HepG2 (cell line): Measurements from ENCODE around the gene SPPL3. TPM values are rescaled to one million over a fixed set of nuclear protein-coding genes. Genes with fewer than 3 reads are reported as not detected.
A peak's percentile ranks its signal among the peaks of the same experiment; 100 is the strongest.

Experiments
- ARNT2 ChIP-seq: sonication (generic); formaldehyde crosslinking; IDR thresholded peaks from 2 replicates; pipeline ENCODE4 v1.8.0; 2022; ENCODE audit warnings: mild to moderate bottlenecking, low read depth, missing genetic modification reagents, moderate library complexity
- HBP1 ChIP-seq: IDR thresholded peaks from 2 replicates; pipeline ENCODE4 v1.6.1; 2016; ENCODE audit warnings: low read depth, control low read depth
- IKZF5 ChIP-seq: IDR thresholded peaks from 2 replicates; pipeline ENCODE4 v1.6.1; 2018; ENCODE audit warnings: missing genetic modification reagents, mild to moderate bottlenecking, missing compliant biosample characterization
- POLR2G ChIP-seq: fragments of 200-400 bp; formaldehyde crosslinking; IDR thresholded peaks from 2 replicates; pipeline ENCODE4 v1.6.1; 2018; ENCODE audit warnings: mild to moderate bottlenecking, low read depth, low read length, moderate library complexity
- PRDM15 ChIP-seq: sonication (generic); formaldehyde crosslinking; IDR thresholded peaks from 2 replicates; pipeline ENCODE4 v1.4.0; 2020; ENCODE audit warnings: missing genetic modification reagents
- SETDB1 ChIP-seq: sonication (generic); formaldehyde crosslinking; IDR thresholded peaks from 2 replicates; pipeline ENCODE4 v1.5.1; 2020; ENCODE audit warnings: missing genetic modification reagents, mild to moderate bottlenecking, borderline replicate concordance
- TAF1 ChIP-seq: sonication (generic); formaldehyde crosslinking; IDR thresholded peaks from 2 replicates; pipeline ENCODE4 v1.4.0; 2020; ENCODE audit warnings: missing genetic modification reagents
- ZNF205 ChIP-seq: IDR thresholded peaks from 2 replicates; pipeline ENCODE4 v1.6.1; 2018; ENCODE audit warnings: missing biosample characterization, missing genetic modification reagents
- ZNF318 ChIP-seq: sonication (generic); formaldehyde crosslinking; IDR thresholded peaks from 2 replicates; pipeline ENCODE4 v1.4.0; 2020; ENCODE audit warnings: mild to moderate bottlenecking, missing genetic modification reagents
- ZNF512B ChIP-seq: sonication (generic); formaldehyde crosslinking; IDR thresholded peaks from 2 replicates; pipeline ENCODE4 v1.5.1; 2020; ENCODE audit warnings: missing genetic modification reagents, mild to moderate bottlenecking, borderline replicate concordance
- ZNF572 ChIP-seq: sonication (generic); formaldehyde crosslinking; IDR thresholded peaks from 2 replicates; pipeline ENCODE4 v1.5.1; 2020; ENCODE audit warnings: mild to moderate bottlenecking, missing genetic modification reagents
- polyA plus RNA-seq, 8 experiments: library from polyadenylated mRNA; depleted of rRNA in 3 of 8; stranded (reverse) in 7 of 8; unstranded in 1 of 8; fragments of >200 nt; fragmentation: Illumina TruSeq in 4 of 8; extraction: Trizol in 4 of 8; gene quantifications; 2 replicates each; pipeline versions ENCODE4 v1.2.1 to v1.2.3, GENCODE V29; 2011 to 2016; ENCODE audit warnings: low read depth in 4 of 8, missing spikeins in 1 of 8, mixed read lengths in 1 of 8; ENCODE audit not compliant: insufficient read depth in 1 of 8
- total RNA-seq, 5 experiments: library from RNA; depleted of rRNA; stranded (reverse); fragments of >200 nt; fragmentation: Illumina TruSeq; extraction: Trizol; gene quantifications; 2 replicates each; pipeline ENCODE4 v1.2.3, GENCODE V29; 2016; ENCODE audit warnings: low read depth in 1 of 5

The SPPL3 gene
- total and polyA plus RNA-seq, 2 of the 13 experiments (the other 11 are each of a cell fraction or from before 2014, with no cell fraction given): 8.9 to 9.1 TPM

- TF ChIP-seq PRDM15 (CRISPR knock-in tag): no peak
- peak; percentile 31; the same call in 1 of the 2 replicates for TF ChIP-seq POLR2G
- TF ChIP-seq ZNF572 (CRISPR knock-in tag): no peak
- TF ChIP-seq HBP1: peak; percentile 16; the same call in 1 of the 2 replicates
- TF ChIP-seq ZNF318 (CRISPR knock-in tag): no peak
- TF ChIP-seq ZNF512B (CRISPR knock-in tag): no peak
- TF ChIP-seq ARNT2 (CRISPR knock-in tag): peak; percentile 66
- no peak for TF ChIP-seq SETDB1
- no peak for TF ChIP-seq ZNF205 (CRISPR knock-in tag)
- peak; percentile 73 for TF ChIP-seq IKZF5 (CRISPR knock-in tag)
- TF ChIP-seq TAF1 (CRISPR knock-in tag): peak; percentile 60; the same call in 1 of the 2 replicates
These were observed at the start of gene SPPL3 (continued) for GRCh38 chr12:120904197-120904773.
